ENCODE measurements around the gene ABCC5. TPM values are rescaled to one million over a fixed set of nuclear protein-coding genes. Genes with fewer than 3 reads are reported as not detected.

The ABCC5 gene
- total RNA-seq, 3 donors from 2014 or later (not counting 1 experiment from before 2014, with no cell fraction given), result 15.6 to 32.5 (median 27.1) TPM

DNA sequence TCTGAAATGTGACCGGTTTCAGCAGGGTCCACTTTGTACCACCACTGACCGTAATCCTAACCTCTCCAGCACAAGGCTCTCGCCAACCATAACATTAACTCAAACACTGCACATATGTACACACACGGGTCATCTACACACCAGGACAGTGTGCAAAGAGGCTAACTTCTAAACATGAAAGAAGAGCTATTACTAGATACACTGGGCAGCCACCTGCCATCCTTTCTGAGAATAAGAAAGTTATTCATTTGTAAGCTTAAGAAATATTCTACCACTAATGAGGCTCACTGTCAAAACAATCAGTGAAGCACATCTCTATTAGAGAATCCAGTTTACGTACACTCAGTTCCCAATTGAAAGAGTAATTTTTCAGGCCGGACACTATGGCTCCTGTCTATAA lies 73.9 kb downstream of the ABCC5 start:
- intact Hi-C loops (cut with micrococcal nuclease), result no loop called here
- no peak for DNase-seq
- Mint-ChIP-seq H3K36me3 (peaks cover 16% of the 10 kb centered on the region), H3K4me1 (no peaks in the 10 kb centered on the region), H3K27ac (no peak overlapping the region), H3K9me3 (no peaks in the 10 kb centered on the region), H3K27me3 (ENCODE audit: low read depth in 2 of 2) (no peaks in the 10 kb centered on the region), H3K4me3 (no peak overlapping the region)
- peaks cover 23% of the 10 kb centered on the region for H3K36me3 ChIP-seq (ENCODE audit: control insufficient read depth, insufficient read depth, low read length)
- H3K27ac ChIP-seq (ENCODE audit: low read length), result no peak overlapping the region
- H3K9me3 ChIP-seq (ENCODE audit: control insufficient read depth, insufficient read depth, low read length), result no peaks in the 10 kb centered on the region
- H3K4me1 ChIP-seq (ENCODE audit: control insufficient read depth, insufficient read depth, low read length), result no peaks in the 10 kb centered on the region
- 92% methylated on average over 6 of the region's 6 CpGs for WGBS (ENCODE audit: insufficient coverage)
- no peaks in the 10 kb centered on the region for H3K27me3 ChIP-seq (ENCODE audit: control insufficient read depth, insufficient read depth, low read length)
- no peak for TF ChIP-seq CTCF (IDR thresholded peaks at IDR 0.05)
- ATAC-seq, result peak in 1 of 3 donors; percentile 7
- no peak overlapping the region for H3K4me3 ChIP-seq (ENCODE audit: low read length)

GRCh38 chr3:183941216-183941615 lies 76.5 kb downstream of the ABCC5 start:
- no peaks in the 10 kb centered on the region for H3K9me3 Mint-ChIP-seq
- DNase-seq, result no peak
- peaks cover 6% of the 10 kb centered on the region for H3K36me3 Mint-ChIP-seq

DNA sequence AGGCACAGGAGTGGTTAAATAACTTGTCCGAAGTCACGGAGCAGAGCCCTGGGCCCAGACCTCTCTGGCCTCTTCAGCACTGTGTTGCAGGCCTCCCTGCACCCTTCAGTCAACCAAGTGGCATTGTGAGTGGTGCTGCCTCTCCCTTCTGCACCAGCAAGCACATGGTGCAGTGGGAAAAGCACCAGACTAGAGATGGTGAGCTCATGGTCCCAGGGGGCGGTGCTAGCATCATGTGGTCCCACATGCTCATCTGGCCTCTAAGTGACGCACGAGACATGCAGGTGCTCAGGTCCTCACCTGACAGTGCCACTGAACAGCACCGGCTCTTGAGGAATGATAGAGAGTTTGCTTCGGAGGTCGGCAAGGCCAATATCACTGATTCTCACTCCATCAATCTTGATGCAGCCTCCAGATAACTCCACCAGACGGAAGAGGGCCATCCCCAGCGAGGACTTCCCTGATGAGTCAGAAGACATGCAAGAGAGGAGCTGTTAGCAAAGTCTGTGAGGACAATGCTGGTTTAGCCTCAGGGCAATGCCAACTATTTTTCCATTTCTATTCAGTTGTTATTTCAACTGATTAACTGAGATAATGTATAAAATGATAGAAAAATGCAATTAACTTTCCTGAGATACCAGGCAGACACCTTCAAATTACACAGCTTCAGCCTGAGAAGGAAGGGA lies 79.9 kb downstream of the ABCC5 start:
- H3K27ac Mint-ChIP-seq, result no peak overlapping the region
- Histone ChIP-seq H3K36me3 (ENCODE audit: control insufficient read depth, insufficient read depth, low read length) (peaks cover 19% of the 10 kb centered on the region), H3K4me1 (ENCODE audit: control insufficient read depth, insufficient read depth, low read length) (no peaks in the 10 kb centered on the region), H3K9me3 (ENCODE audit: control insufficient read depth, insufficient read depth, low read length) (no peaks in the 10 kb centered on the region), H3K4me3 (ENCODE audit: low read length) (no peak overlapping the region), H3K27me3 (ENCODE audit: control insufficient read depth, insufficient read depth, low read length) (no peaks in the 10 kb centered on the region), H3K27ac (ENCODE audit: low read length) (no peak overlapping the region)
- no peaks in the 10 kb centered on the region for H3K36me3 Mint-ChIP-seq
- H3K4me3 Mint-ChIP-seq, result no peak overlapping the region
- WGBS (ENCODE audit: insufficient coverage), result 94% methylated on average over 8 of the region's 10 CpGs
- no peaks in the 10 kb centered on the region for H3K4me1 Mint-ChIP-seq
- DNase-seq, result no peak
- intact Hi-C loops (cut with micrococcal nuclease), result no loop called here
- H3K27me3 Mint-ChIP-seq (ENCODE audit: low read depth in 2 of 2), result no peaks in the 10 kb centered on the region
- H3K9me3 Mint-ChIP-seq, result no peaks in the 10 kb centered on the region
- no peak for TF ChIP-seq CTCF (IDR thresholded peaks at IDR 0.05)
- ATAC-seq, result no peak

More at GRCh38 chr3:183941216-183941615, 76.5 kb downstream of the ABCC5 start:
- no peak overlapping the region for H3K27ac Mint-ChIP-seq
- Histone ChIP-seq H3K4me1 (ENCODE audit: control insufficient read depth, insufficient read depth, low read length) (no peaks in the 10 kb centered on the region), H3K4me3 (ENCODE audit: low read length) (no peak overlapping the region), H3K27ac (ENCODE audit: low read length) (no peak overlapping the region), H3K9me3 (ENCODE audit: control insufficient read depth, insufficient read depth, low read length) (no peaks in the 10 kb centered on the region), H3K36me3 (ENCODE audit: control insufficient read depth, insufficient read depth, low read length) (peaks cover 26% of the 10 kb centered on the region), H3K27me3 (ENCODE audit: control insufficient read depth, insufficient read depth, low read length) (no peaks in the 10 kb centered on the region)
- WGBS (ENCODE audit: insufficient coverage), result 89% methylated on average over 2 of the region's 2 CpGs
- intact Hi-C loops (cut with micrococcal nuclease), result no loop called here
- no peaks in the 10 kb centered on the region for H3K27me3 Mint-ChIP-seq (ENCODE audit: low read depth in 2 of 2)
- H3K4me3 Mint-ChIP-seq, result no peak overlapping the region
- no peak for TF ChIP-seq CTCF (IDR thresholded peaks at IDR 0.05)
- no peaks in the 10 kb centered on the region for H3K4me1 Mint-ChIP-seq
- no peak for ATAC-seq

DNA sequence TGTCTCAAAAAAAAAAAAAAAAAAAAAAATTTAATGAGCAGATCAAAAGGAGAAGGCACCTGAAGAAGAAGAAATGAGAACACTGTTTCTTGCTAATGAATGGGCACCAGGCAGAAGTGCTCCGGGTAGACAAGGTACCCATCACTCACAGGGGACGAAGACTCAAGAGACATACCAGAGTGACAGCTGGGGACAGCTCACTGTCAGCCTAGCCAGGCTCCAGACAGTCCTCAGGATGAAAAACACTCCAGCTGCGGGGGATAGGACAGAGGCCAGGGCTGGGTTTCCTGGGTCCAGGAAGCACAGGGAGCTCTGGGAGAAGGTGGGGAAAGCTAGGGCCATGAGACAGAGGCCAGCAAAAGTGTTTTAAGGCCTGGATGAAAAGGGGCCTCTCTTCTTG lies 84.5 kb downstream of the ABCC5 start:
- H3K4me3 Mint-ChIP-seq, result no peak overlapping the region
- no peaks in the 10 kb centered on the region for H3K27me3 ChIP-seq (ENCODE audit: control insufficient read depth, insufficient read depth, low read length)
- H3K27ac Mint-ChIP-seq, result no peak overlapping the region
- no peaks in the 10 kb centered on the region for H3K4me1 Mint-ChIP-seq
- H3K36me3 ChIP-seq (ENCODE audit: control insufficient read depth, insufficient read depth, low read length), result peaks cover 16% of the 10 kb centered on the region
- DNase-seq, result no peak
- no peak overlapping the region for H3K4me3 ChIP-seq (ENCODE audit: low read length)
- H3K27me3 Mint-ChIP-seq (ENCODE audit: low read depth in 2 of 2), result no peaks in the 10 kb centered on the region
- intact Hi-C loops (cut with micrococcal nuclease), result no loop called here
- H3K9me3 ChIP-seq (ENCODE audit: control insufficient read depth, insufficient read depth, low read length), result no peaks in the 10 kb centered on the region
- no peak for TF ChIP-seq CTCF (IDR thresholded peaks at IDR 0.05)
- WGBS (ENCODE audit: insufficient coverage), result 94% methylated on average over 3 of the region's 3 CpGs
- no peaks in the 10 kb centered on the region for H3K9me3 Mint-ChIP-seq
- no peak for ATAC-seq
- H3K27ac ChIP-seq (ENCODE audit: low read length), result no peak overlapping the region
- no peaks in the 10 kb centered on the region for H3K36me3 Mint-ChIP-seq
- no peaks in the 10 kb centered on the region for H3K4me1 ChIP-seq (ENCODE audit: control insufficient read depth, insufficient read depth, low read length)
